HG02642 (cell line): ENCODE data around the gene ATP8B3.

Experiments
- ATAC-seq: cut with Tn5 transposase; IDR thresholded peaks from one replicate; pipeline ENCODE4 v1.9.1; 2021; ENCODE audit warnings: mild to moderate bottlenecking; ENCODE audit not compliant: unreplicated experiment, poor library complexity

ATP8B3 gene

DNA sequence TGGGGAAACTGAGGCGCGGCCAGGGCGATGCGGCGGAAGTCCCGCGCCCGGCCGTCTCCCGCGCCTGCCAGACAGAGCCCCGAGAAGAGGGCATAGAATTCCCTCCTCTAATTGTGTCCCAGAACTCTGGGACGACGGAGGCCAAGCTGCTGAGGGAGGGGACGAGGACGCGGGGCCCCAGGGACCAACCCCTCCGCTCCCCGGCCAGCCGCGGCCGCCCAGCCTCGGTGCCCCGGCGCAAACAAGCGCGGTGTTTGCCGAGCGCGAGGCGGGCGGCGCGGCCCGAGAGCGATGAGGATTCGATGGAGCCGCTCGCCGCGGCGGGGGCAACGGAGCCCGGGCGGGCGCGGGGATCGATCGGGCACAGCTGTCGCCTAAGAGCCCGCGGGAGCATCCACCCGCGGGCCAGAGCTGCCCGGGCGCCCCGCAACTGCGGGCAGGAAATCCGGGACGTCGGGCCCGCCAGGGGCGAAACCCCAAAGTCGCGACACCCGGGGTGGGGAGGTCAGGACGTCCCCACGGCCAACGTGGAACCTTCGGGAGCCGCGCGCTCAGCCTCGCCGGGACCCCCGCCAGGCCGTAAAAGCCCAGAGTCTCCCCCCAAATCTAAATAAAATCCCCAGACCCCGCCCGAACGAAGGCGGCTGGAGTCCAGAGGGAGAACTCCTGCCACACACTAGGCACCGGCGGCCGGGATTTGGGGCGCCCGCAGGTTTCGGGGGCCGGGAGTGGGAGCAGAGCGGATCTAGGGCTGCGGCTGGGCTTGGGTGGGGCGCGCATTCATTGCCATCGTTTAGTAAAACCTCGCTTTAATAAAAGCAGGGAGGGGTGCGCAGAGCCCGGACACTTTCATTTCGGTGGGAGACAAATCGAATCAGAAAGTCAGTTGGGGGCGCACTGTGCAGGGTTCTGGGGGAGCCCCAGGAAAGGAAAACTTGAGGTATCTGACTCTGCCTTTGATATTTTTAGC is 62.4 kb downstream of the ATP8B3 start:
- no peak for ATAC-seq

DNA sequence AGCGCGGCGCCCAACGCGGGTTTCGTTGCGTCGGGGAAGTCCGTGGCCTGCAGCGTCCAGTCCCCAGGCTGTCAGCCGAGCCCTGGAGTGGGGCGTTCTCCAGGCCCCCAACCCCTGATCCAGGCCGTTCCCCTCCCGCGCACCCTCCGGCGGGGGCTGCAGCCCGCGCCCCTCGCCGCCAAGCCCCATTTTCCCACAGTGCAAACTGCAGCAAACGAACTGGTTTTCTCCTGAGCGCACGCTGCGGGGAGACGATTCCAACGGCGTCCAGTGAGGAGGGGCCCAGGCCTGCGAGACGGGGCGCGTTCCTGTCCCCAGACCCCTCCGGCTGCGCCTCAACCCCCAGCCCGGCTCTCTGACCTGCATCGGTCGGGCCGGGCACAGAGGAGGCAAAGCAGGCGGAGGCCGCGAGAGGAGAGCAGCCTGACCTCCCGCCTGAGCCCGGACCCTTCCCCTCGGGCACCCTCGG is 63.2 kb downstream of the ATP8B3 start:
- ATAC-seq: no peak

- no peak for ATAC-seq
These were observed 63.8 kb downstream of the ATP8B3 start for GRCh38 chr19:1748115-1748872.

GRCh38 chr19:1747285-1748114 is 64.6 kb downstream of the ATP8B3 start:
- ATAC-seq: no peak

GRCh38 chr19:1746401-1747284 is 65.4 kb downstream of the ATP8B3 start:
- no peak for ATAC-seq

DNA sequence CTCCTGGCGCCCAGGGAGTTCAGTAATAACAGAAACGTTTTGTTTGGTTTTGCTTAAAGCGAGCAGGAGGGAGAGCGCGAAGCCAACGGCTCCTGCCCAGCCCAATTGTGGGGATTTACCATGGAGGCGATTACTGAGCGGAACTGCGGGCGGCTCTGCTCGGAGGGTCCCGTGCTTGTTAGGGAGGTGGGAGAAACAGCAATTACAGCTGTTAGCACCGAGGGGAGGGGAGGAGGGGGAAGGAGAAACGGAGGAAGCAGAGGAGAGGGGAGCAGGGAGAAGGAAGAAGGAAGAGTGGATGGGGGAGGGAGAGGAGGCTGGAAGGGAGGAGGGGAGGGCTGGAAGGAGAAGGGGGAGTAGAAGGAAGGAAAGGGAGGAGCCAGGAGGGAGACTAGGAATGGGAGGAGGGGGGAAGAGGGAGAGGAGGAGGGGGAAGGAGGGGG is 66.5 kb downstream of the ATP8B3 start:
- ATAC-seq: no peak

DNA sequence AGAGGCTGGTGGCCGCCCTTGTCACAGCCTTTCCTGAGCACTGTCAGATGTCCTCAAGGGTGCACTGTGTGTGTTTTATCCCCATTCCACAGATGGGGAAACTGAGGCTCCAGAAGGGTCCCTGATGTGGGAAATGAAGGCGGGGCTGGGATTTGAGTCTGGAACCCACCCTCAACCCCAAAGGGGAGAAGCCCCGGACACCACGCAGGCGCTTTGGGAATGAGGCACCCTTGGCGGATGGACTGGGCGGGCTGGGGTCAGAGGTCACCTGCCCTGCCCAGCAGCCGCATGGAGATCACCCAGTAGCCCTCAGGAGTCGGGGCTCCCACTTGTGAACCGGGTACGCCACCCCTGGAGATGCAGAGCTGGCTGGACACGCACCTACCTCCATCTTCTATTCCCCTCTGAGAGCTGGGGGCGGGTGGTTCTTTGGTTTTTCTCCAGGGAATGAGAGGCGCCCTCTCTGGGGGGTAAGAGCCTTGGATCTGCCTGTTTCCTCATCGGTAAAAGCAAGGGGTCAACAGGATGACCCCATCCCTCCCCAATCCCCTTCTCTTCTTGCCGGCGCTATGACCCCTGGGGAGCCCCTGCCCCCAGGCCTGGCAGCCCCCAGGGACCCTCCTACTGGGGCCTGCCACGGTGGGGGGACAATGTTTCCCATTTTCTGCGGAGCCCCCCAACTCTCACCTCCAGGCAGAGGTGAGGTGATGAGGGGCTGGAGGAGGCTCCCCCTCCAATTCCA is 67.1 kb downstream of the ATP8B3 start:
- no peak for ATAC-seq

- ATAC-seq: no peak
These were observed 67.9 kb downstream of the ATP8B3 start for GRCh38 chr19:1744133-1744665.

- ATAC-seq: no peak
These were observed 68.9 kb downstream of the ATP8B3 start for GRCh38 chr19:1742989-1743696.

DNA sequence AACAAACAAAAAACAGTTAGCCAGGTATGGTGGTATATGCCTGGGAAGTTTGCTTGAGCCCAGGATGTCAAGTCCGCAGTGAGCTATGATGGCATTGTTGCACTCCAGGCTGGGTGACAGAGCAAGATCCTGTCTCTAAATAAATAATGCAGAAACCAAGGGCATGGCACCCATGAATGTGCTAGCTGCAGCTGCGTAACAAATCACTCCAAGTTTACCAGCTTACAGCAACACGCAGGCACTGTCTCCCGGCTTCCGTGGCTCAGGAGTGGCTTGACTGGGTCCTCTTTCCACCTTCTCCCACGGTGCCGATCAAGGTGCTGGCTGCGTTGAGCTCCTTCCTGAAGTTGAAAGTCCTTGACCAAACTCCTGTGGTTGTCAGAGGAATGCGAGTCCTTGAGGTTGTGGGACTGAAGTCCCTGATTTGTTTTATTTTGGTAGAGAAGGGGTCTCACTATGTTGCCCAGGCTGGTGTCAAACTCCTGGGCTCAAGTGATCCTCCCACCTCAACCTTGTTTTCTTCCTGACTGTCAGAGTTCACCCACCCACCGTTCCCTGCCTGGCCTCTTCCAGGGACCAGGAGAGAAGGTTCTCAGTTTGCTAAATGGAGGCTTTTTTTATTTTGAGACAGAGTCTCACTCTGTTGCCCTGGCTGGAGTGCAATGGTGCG is 72.0 kb downstream of the ATP8B3 start:
- no peak for ATAC-seq

- no peak for ATAC-seq
These were observed 75.1 kb downstream of the ATP8B3 start for GRCh38 chr19:1736927-1737326.

DNA sequence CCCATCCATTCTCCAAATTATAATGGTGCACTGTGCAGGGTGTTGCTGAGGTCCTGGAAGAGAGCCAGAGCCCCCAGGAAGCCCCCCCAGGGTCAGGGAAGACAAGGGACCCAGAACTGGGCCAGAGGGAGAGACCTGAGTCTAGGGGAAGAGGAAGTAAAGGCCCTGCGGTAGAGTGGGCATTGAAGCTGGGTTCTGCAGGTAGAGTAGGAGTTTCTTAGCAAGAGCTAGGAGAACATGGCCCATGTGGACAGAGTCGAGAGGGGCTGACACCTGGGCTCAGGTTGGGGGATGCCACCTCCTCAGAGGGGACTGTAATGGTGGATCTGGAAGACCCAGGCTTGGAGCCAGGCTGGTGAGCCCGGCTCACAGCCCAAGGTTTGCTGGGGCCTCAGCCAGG is 75.8 kb downstream of the ATP8B3 start:
- ATAC-seq: no peak

GRCh38 chr19:1734321-1734966 is 77.6 kb downstream of the ATP8B3 start:
- no peak for ATAC-seq
